Heart right ventricle (tissue), 16 donors: ENCODE measurements around the gene NHSL1. TPM values are rescaled to one million over a fixed set of nuclear protein-coding genes. Genes with fewer than 3 reads are reported as not detected.

Experiments
- ATAC-seq, 8 donors: fragments of 200-7000 bp; cut with Tn5 transposase; one replicate each; pipeline ENCODE4 v1.9.1; 2020; ENCODE audit warnings: mild to moderate bottlenecking in 8 of 8, moderate library complexity in 8 of 8, moderate number of reproducible peaks in 1 of 8
- DNase-seq, 2 donors: peaks; one replicate each; pipeline ENCODE4 v3.0.0-alpha.2; 2020
- H3K27ac ChIP-seq, 10 donors: fragments of 200-600 bp; sonication (generic) in 2 of 10; one replicate each; pipeline versions ENCODE4 v1.5.0 to v1.8.0; 2020 to 2022; ENCODE audit warnings: mild to moderate bottlenecking in 3 of 10
- H3K27me3 ChIP-seq, 7 donors: fragments of 200-600 bp; one replicate each; pipeline ENCODE4 v1.8.0; 2021 to 2022; ENCODE audit warnings: mild to moderate bottlenecking in 2 of 7
- H3K36me3 ChIP-seq, 9 donors: fragments of 200-600 bp; sonication (generic) in 1 of 9; one replicate each; pipeline versions ENCODE4 v1.5.0 to v1.8.0; 2020 to 2022; ENCODE audit warnings: mild to moderate bottlenecking in 2 of 9
- H3K4me1 ChIP-seq, 9 donors: fragments of 200-600 bp; sonication (generic) in 1 of 9; one replicate each; pipeline versions ENCODE4 v1.5.0 to v1.8.0; 2020 to 2022; ENCODE audit warnings: mild to moderate bottlenecking in 4 of 9
- H3K4me3 ChIP-seq, 10 donors: fragments of 200-600 bp; sonication (generic) in 2 of 10; one replicate each; pipeline versions ENCODE4 v1.5.0 to v1.8.0; 2020 to 2022; ENCODE audit warnings: mild to moderate bottlenecking in 7 of 10, moderate library complexity in 2 of 10
- H3K9me3 ChIP-seq, 11 donors: fragments of 200-600 bp in 10 of 11; sonication (generic) in 2 of 11; one replicate each; pipeline versions ENCODE4 v1.5.0 to v1.8.0; 2013 to 2022; ENCODE audit warnings: mild to moderate bottlenecking in 2 of 11, control low read depth in 1 of 11, moderate library complexity in 1 of 11
- WGBS, 2 donors: extraction: QIAGEN DNeasy Blood & Tissue Kit; methylation state at CpG; one replicate each; pipeline ENCODE4 v1.1.7; 2013; ENCODE audit warnings: inconsistent platforms in 1 of 2; 5-methylcytosine and 5-hydroxymethylcytosine counted together
- intact Hi-C, 10 donors: fragments of 100-400 bp; cut with DNase I; formaldehyde crosslinking; loops; one replicate each; pipeline versions ENCODE4 v1.11.1 to v1.14.2; 2022
- polyA plus RNA-seq, 2 donors: library from polyadenylated mRNA; stranded (reverse); fragments of 200-250 nt; gene quantifications; one replicate each; pipeline ENCODE4 v1.2.3, GENCODE V29; 2013
- total RNA-seq, 10 donors: library from RNA; stranded (reverse); fragmentation: NEBNext Ultra II Directional in 3 of 10; extraction: Animal tissue kit (Norgen Biotek cat#: 25700) in 3 of 10; gene quantifications; one replicate each; pipeline versions ENCODE4 v1.2.1 to v1.2.4, GENCODE V29; 2021 to 2023
- TF ChIP-seq, protein P1 (sequence below), 9 donors: fragments of 200-600 bp; sonication (generic) in 2 of 9; IDR thresholded peaks; one replicate each; pipeline versions ENCODE4 v1.5.0 to v1.8.0; 2021 to 2022; ENCODE audit warnings: antibody characterized with exemption in 9 of 9, mild to moderate bottlenecking in 5 of 9, moderate library complexity in 1 of 9
- donor health status: Arrhythmogenic right ventricular cardiomyopathy.
- donor health status: ischemic (EF 13 %, LVEDD 7.1; RV severe dilation, severe dysfunction).
- donor health status: healthy with polysubstance abuse.
- donor health status: DM: no; HTN: yes; CAD: no.
- donor health status: DM: no; HTN: no; CAD: no.
- donor health status: ischemic (EF 25% LVEDD 6.9; RV normal size, moderate dysfunction).
- donor health status: ischemic (EF 25% LVEDD 5.7; RV mildly dilated, moderate dysfunction).
- donor health status: healthy.
- donor health status: DM: yes; HTN: yes; CAD: no.
- donor health status: Ischemic cardiomyopathy.
- donor health status: ischemic (EF 35%, LVEDD 5.7; RV mildly dilated, moderate dysfunction).
- donor health status: nonischemic (EF 11% LVEDD 7.7; RV severe dilation, severe dysfunction).
- donor health status: DM: yes; HTN: yes; CAD: no.
- donor health status: PGD.
- donor health status: ischemic (EF 29% LVEDD 5.4; RV normal size, mild dysfunction).
- donor health status: nonischemic (EF 23%, LVEDD 6.1; RV moderate dilation, normal function).

The NHSL1 gene
- total and polyA plus RNA-seq, 12 donors: 5.0 to 97.4 (median 74.7) TPM

DNA sequence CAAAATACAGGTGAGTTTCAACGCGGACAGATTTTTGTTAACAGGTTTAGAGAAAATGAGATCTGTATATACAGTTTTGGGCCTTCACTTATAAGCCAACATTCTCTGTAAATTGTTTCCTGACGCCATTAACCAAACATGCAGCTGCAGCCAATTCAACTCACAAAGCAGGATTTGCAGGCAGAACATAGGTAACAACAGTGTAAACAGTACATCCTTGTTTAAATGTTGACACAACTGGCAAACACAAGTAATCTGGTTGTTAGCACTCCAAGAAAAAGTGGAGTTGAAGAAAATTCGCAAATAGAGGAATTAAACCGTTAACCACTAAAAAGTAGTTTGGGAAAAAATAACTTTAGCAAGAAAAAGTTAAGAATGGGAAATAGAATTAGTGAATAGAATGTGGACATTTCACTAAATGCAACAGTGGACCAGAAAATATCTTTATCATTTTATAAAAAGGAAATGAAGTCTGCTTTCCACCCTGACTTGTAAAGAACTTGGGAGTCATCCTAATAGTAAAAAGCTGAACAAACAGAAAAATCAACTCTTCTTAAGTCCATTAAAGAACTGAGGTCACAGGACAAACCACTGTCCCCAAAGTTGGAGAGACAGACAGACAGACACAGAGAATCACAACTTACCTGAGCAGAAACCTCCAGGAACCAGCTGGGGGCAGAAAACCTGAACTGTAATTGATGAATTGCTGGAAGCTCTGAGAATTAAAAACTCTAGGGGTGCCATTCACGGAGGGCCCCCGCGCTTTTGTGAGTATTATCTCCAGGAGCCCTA lies 111.5 kb downstream of the NHSL1 start:
- H3K36me3 ChIP-seq: no peaks in the 10 kb centered on the region
- DNase-seq: no peak
- WGBS, 2 donors: 92 to 95% methylated on average over 8 of the region's 8 CpGs
- H3K4me3 ChIP-seq: no peak overlapping the region
- TF ChIP-seq, protein P1, sequence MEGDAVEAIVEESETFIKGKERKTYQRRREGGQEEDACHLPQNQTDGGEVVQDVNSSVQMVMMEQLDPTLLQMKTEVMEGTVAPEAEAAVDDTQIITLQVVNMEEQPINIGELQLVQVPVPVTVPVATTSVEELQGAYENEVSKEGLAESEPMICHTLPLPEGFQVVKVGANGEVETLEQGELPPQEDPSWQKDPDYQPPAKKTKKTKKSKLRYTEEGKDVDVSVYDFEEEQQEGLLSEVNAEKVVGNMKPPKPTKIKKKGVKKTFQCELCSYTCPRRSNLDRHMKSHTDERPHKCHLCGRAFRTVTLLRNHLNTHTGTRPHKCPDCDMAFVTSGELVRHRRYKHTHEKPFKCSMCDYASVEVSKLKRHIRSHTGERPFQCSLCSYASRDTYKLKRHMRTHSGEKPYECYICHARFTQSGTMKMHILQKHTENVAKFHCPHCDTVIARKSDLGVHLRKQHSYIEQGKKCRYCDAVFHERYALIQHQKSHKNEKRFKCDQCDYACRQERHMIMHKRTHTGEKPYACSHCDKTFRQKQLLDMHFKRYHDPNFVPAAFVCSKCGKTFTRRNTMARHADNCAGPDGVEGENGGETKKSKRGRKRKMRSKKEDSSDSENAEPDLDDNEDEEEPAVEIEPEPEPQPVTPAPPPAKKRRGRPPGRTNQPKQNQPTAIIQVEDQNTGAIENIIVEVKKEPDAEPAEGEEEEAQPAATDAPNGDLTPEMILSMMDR (IDR thresholded peaks at IDR 0.05): no peak
- no peaks in the 10 kb centered on the region for H3K9me3 ChIP-seq
- H3K27me3 ChIP-seq: no peaks in the 10 kb centered on the region
- no peak for ATAC-seq
- H3K4me1 ChIP-seq: no peaks in the 10 kb centered on the region
- intact Hi-C loops: no loop called here
- no peak overlapping the region for H3K27ac ChIP-seq

GRCh38 chr6:138386897-138387296 lies 112.4 kb downstream of the NHSL1 start:
- DNase-seq: no peak
- Histone ChIP-seq H3K4me1 (no peaks in the 10 kb centered on the region), H3K9me3 (no peaks in the 10 kb centered on the region), H3K4me3 (no peak overlapping the region), H3K27ac (no peak overlapping the region), H3K36me3 (no peaks in the 10 kb centered on the region), H3K27me3 (no peaks in the 10 kb centered on the region)
- TF ChIP-seq, protein P1 (IDR thresholded peaks at IDR 0.05): no peak
- intact Hi-C loops: no loop called here
- 95 to 98% methylated on average over 3 of the region's 3 CpGs for WGBS, 2 donors
- ATAC-seq: no peak

- Histone ChIP-seq H3K4me1 (no peaks in the 10 kb centered on the region), H3K4me3 (no peak overlapping the region), H3K9me3 (no peaks in the 10 kb centered on the region), H3K36me3 (no peaks in the 10 kb centered on the region), H3K27ac (no peak overlapping the region), H3K27me3 (no peaks in the 10 kb centered on the region)
- 80 to 82% methylated on average over 3 of the region's 3 CpGs for WGBS, 2 donors
- intact Hi-C loops: no loop called here
- no peak for ATAC-seq
- no peak for DNase-seq
- TF ChIP-seq, protein P1 (IDR thresholded peaks at IDR 0.05): no peak
Observed at GRCh38 chr6:138383776-138384175, 115.5 kb downstream of the NHSL1 start.

DNA sequence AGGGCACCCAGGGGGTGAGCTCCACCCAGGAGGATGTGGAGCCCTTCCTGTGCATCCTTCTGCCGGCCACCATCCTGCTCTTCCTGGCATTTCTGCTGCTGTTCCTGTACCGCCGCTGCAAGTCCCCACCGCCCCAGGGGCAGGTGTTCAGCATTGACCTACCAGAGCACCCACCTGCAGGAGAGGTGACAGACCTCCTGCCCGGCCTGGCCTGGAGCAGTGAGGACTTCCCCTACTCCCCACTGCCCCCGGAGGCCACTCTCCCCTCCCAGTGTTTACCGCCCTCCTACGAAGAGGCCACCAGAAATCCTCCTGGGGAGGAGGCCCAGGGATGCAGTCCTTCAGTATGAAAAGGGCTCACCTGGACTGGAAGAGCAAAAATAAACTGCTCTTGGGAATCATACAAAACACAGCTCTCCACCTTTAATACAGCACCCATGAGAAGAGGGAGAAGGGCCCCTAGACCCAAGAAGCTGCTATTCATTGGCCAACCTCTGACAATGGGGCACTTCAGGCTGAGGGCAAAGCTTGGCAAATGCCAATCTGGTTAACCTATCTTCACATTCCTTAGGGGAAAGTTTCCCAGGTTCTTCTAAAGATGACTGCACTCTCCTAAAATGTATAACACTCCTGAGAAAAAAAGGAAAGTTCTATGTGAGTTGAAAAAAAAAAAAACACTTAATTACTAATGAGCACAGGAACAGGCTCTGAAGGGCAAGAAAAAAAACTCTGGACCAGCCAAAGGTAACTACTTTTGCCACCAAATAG lies 116.6 kb downstream of the NHSL1 start:
- intact Hi-C loops: no loop called here
- TF ChIP-seq, protein P1 (IDR thresholded peaks at IDR 0.05): no peak
- no peaks in the 10 kb centered on the region for H3K9me3 ChIP-seq
- WGBS, 2 donors: 73 to 85% methylated on average over 8 of the region's 8 CpGs
- H3K27ac ChIP-seq: no peak overlapping the region
- H3K36me3 ChIP-seq: no peaks in the 10 kb centered on the region
- no peak overlapping the region for H3K4me3 ChIP-seq
- no peaks in the 10 kb centered on the region for H3K4me1 ChIP-seq
- ATAC-seq: no peak
- no peaks in the 10 kb centered on the region for H3K27me3 ChIP-seq
- no peak for DNase-seq
